PC-9 (cell line): ENCODE measurements around the gene NRXN2. TPM values are rescaled to one million over a fixed set of nuclear protein-coding genes. Genes with fewer than 3 reads are reported as not detected.

Source experiments
- BruUV-seq: library from RNA; stranded (reverse); fragments of 400-500 nt; replicated peaks from 2 replicates; lab custom pipeline; 2021; lab: Mats Ljungman, UMichigan
- CTCF ChIA-PET: fragments of 300-600 bp; sonication (Branson Sonifier 250); formaldehyde crosslinking; loops from one replicate; lab custom pipeline; 2022; ENCODE audit warnings: antibody characterized with exemption; lab: Charles Lee
- POLR2A ChIA-PET: fragments of 300-600 bp; sonication (Branson Sonifier 250); formaldehyde crosslinking; loops from one replicate; lab custom pipeline; 2022; ENCODE audit warnings: antibody characterized with exemption; ENCODE audit not compliant: unreplicated experiment; lab: Charles Lee
- DNase-seq, 2 experiments: peaks; one replicate each; pipeline versions ENCODE4 v3.0.0 to v3.0.0-alpha.2; 2015 to 2022; ENCODE audit warnings: mixed read lengths in 1 of 2
- H2AFZ ChIP-seq: fragments of 200-600 bp; sonication (generic); 2 replicates; pipeline ENCODE4 v1.8.1; 2017; ENCODE audit warnings: antibody characterized with exemption
- H3F3A ChIP-seq: fragments of 200-600 bp; sonication (generic); 2 replicates; pipeline ENCODE4 v1.8.1; 2017; ENCODE audit warnings: antibody characterized with exemption, mild to moderate bottlenecking, low read depth; ENCODE audit not compliant: insufficient read depth
- H3K27ac ChIP-seq: fragments of 200-600 bp; sonication (generic); 2 replicates; pipeline ENCODE4 v1.6.1; 2016; ENCODE audit warnings: mixed run types
- H3K27me3 ChIP-seq: fragments of 200-600 bp; sonication (generic); 2 replicates; pipeline ENCODE4 v1.6.1; 2016; ENCODE audit warnings: low read depth, mixed run types; ENCODE audit not compliant: insufficient read depth
- H3K36me3 ChIP-seq: fragments of 200-600 bp; sonication (generic); 2 replicates; pipeline ENCODE4 v1.6.1; 2016; ENCODE audit warnings: low read depth, mixed run types
- H3K4me1 ChIP-seq: fragments of 200-600 bp; sonication (generic); replicated peaks from 2 replicates; pipeline ENCODE4 v1.6.1; 2016; ENCODE audit warnings: mixed run types; ENCODE audit not compliant: insufficient read depth
- H3K4me2 ChIP-seq: fragments of 200-600 bp; sonication (generic); 2 replicates; pipeline ENCODE4 v1.6.1; 2017; ENCODE audit warnings: mixed run types
- H3K4me3 ChIP-seq: fragments of 200-600 bp; sonication (generic); 2 replicates; pipeline ENCODE4 v1.6.1; 2016; ENCODE audit warnings: mixed run types
- H3K79me2 ChIP-seq: fragments of 200-600 bp; sonication (generic); 2 replicates; pipeline ENCODE4 v1.6.1; 2017; ENCODE audit warnings: low read depth, mixed run types
- H3K9me2 ChIP-seq: fragments of 200-600 bp; sonication (generic); 2 replicates; pipeline ENCODE4 v1.8.1; 2017; ENCODE audit warnings: mild to moderate bottlenecking; ENCODE audit not compliant: insufficient read depth
- H3K9me3 ChIP-seq: fragments of 200-600 bp; sonication (generic); 2 replicates; pipeline ENCODE4 v1.8.1; 2016; ENCODE audit warnings: low read depth; ENCODE audit not compliant: insufficient read depth
- H4K20me1 ChIP-seq: fragments of 200-600 bp; sonication (generic); 2 replicates; pipeline ENCODE4 v1.8.1; 2017; ENCODE audit not compliant: insufficient read depth
- EZH2 ChIP-seq: fragments of 200-600 bp; sonication (generic); IDR thresholded peaks from 2 replicates; pipeline ENCODE4 v1.8.0; 2017; ENCODE audit warnings: antibody characterized with exemption, low read depth
- intact Hi-C: fragments of 100-400 bp; cut with micrococcal nuclease; formaldehyde crosslinking; loops from one replicate; pipeline ENCODE4 v1.10.0; 2022; ENCODE audit not compliant: unreplicated experiment
- total RNA-seq: library from RNA; stranded (reverse); gene quantifications from 2 replicates; pipeline ENCODE4 v1.2.3, GENCODE V29; 2021
- TF ChIP-seq, protein P1 (sequence below): fragments of 200-600 bp; sonication (generic); conservative IDR thresholded peaks from 2 replicates; pipeline ENCODE4 v1.6.1; 2017; ENCODE audit warnings: mixed run types, antibody characterized with exemption, mild to moderate bottlenecking, moderate library complexity

The NRXN2 gene
- total RNA-seq, 1 experiment from 2014 or later = not detected

DNA sequence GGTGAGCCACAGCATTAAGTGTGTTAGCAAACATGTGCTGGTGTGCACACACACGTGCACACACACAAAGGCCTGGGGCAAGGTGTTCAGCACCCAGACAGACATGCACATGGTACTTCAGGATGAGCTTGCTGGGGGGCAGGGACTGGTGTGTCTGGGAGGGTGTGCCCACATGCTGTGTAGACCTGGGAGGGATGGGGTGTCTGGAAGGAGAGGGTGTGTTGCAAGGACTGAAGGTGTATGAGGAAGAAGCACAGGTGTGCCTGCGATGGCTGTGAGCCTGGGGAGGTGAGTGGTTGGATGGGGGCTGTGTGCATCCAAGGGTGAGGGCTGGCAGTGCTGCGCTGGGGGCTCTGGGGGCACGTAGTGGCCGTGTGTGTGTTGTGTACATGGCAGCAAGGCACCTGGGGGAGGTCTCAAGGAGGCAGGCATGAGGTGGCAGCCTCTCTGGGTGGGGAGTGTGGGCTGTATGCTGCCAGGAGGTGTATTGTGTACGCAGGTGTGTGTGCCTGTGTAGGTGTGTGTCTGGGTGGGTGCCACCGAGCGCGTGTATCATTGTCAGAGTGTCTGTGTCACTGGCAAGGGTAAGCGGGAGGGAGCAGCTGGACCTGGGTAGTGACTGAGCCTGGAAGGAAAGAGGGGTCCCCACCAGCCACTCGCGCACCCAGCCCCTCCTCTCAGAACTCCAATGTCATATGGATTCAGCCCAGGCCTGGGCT, 2.2 kb downstream of the NRXN2 start:
- H3K9me3 ChIP-seq = no peaks in the 10 kb centered on the region
- DNase-seq = no peak
- intact Hi-C loops = no loop called here
- no peaks in the 10 kb centered on the region for H3F3A ChIP-seq
- no peak overlapping the region for H3K27ac ChIP-seq
- H3K4me2 ChIP-seq = no peak overlapping the region
- H3K9me2 ChIP-seq = no peaks in the 10 kb centered on the region
- ChIA-PET POLR2A (no interaction called here), CTCF (no interaction called here)
- no peaks in the 10 kb centered on the region for H3K36me3 ChIP-seq
- H3K4me3 ChIP-seq = no peak overlapping the region
- no peak overlapping the region for H2AFZ ChIP-seq
- H3K79me2 ChIP-seq = no peaks in the 10 kb centered on the region
- no peaks in the 10 kb centered on the region for H4K20me1 ChIP-seq
- TF ChIP-seq EZH2 = no peak
- TF ChIP-seq, protein P1, sequence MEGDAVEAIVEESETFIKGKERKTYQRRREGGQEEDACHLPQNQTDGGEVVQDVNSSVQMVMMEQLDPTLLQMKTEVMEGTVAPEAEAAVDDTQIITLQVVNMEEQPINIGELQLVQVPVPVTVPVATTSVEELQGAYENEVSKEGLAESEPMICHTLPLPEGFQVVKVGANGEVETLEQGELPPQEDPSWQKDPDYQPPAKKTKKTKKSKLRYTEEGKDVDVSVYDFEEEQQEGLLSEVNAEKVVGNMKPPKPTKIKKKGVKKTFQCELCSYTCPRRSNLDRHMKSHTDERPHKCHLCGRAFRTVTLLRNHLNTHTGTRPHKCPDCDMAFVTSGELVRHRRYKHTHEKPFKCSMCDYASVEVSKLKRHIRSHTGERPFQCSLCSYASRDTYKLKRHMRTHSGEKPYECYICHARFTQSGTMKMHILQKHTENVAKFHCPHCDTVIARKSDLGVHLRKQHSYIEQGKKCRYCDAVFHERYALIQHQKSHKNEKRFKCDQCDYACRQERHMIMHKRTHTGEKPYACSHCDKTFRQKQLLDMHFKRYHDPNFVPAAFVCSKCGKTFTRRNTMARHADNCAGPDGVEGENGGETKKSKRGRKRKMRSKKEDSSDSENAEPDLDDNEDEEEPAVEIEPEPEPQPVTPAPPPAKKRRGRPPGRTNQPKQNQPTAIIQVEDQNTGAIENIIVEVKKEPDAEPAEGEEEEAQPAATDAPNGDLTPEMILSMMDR = no peak
- H3K27me3 ChIP-seq = peaks cover 86% of the 10 kb centered on the region
- BruUV-seq = no TSS peak
- H3K4me1 ChIP-seq = peaks cover 6% of the 10 kb centered on the region; the same call in 1 of the 2 replicates

DNA sequence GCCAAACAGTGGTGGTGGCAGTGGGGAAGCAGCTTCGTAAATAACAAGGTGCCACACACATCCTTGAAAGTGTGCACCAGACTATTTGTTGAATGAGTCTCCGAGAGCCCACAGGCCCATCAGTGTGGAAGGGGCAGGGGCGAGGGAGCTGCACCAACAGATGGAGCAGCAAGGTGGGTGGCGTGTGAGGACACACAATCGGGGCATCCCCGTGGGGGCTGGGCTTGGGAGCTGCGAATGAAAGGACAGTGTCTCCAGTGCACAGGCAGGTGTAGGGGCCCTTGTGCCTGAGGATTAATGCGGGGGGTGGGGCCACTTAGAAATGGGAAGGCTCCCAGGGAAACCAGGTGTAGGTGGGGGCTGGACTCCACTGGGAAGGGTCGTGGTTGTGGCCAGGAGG, 2.8 kb downstream of the NRXN2 start:
- H3K4me2 ChIP-seq = no peak overlapping the region
- no peaks in the 10 kb centered on the region for H3K9me2 ChIP-seq
- peaks cover 86% of the 10 kb centered on the region for H3K27me3 ChIP-seq
- intact Hi-C loops = no loop called here
- H3K4me1 ChIP-seq = peaks cover 6% of the 10 kb centered on the region; the same call in 1 of the 2 replicates
- H3F3A ChIP-seq = no peaks in the 10 kb centered on the region
- H3K79me2 ChIP-seq = no peaks in the 10 kb centered on the region
- no peaks in the 10 kb centered on the region for H3K9me3 ChIP-seq
- H2AFZ ChIP-seq = no peak overlapping the region
- H3K4me3 ChIP-seq = no peak overlapping the region
- TF ChIP-seq, protein P1 = no peak
- no peak for TF ChIP-seq EZH2
- POLR2A ChIA-PET = no interaction called here
- H3K36me3 ChIP-seq = no peaks in the 10 kb centered on the region
- no peaks in the 10 kb centered on the region for H4K20me1 ChIP-seq
- no peak overlapping the region for H3K27ac ChIP-seq
- CTCF ChIA-PET = no interaction called here
- BruUV-seq = no TSS peak
- DNase-seq = no peak

DNA sequence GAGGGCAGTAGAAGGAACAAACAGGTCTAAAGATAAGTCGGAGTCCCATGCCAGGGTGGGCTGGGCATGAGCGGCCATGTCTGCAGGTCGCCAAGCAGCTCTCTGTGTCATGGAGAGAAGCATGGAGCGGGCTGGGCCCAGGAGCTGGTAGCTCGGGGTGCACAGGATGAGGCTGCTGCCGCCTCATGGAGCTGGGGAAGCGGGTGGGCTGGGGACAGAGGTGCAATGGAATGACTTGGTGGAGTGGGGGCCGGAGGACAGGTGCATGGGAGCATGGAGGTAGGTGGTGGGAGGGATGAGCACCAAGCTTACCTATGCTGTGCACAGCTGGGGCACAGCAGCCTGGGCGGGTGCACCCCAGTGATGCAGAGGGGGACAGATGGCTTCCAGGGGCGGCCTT, 3.6 kb downstream of the NRXN2 start:
- Histone ChIP-seq H3K4me1 (peaks cover 6% of the 10 kb centered on the region; the same call in 1 of the 2 replicates), H3F3A (no peaks in the 10 kb centered on the region), H3K36me3 (no peaks in the 10 kb centered on the region), H3K27ac (no peak overlapping the region), H3K4me3 (no peak overlapping the region), H3K9me3 (no peaks in the 10 kb centered on the region), H3K9me2 (no peaks in the 10 kb centered on the region), H3K79me2 (no peaks in the 10 kb centered on the region), H3K27me3 (peaks cover 87% of the 10 kb centered on the region), H4K20me1 (0 out of 2 replicates have a peak, but pooled peaks cover 4% of the 10 kb centered on the region), H3K4me2 (no peak overlapping the region), H2AFZ (no peak overlapping the region)
- intact Hi-C loops = no loop called here
- CTCF ChIA-PET = interaction anchor here (0.8 kb wide), 1 partner anchor 31 kb away, joined by 4 read pairs; no protein-coding TSS in a partner anchor
- POLR2A ChIA-PET = no interaction called here
- BruUV-seq = no TSS peak
- TF ChIP-seq EZH2 = no peak
- TF ChIP-seq, protein P1 = no peak
- no peak for DNase-seq
